Activated CD4-positive, CD25-positive, alpha-beta regulatory T cell treated with anti-CD3 and anti-CD28 coated beads, Interleukin-2, amount 50 U/mL, for 72 hours (primary cell): ENCODE results near the gene DOCK6.

Experiments
- DNase-seq: peaks from one replicate; pipeline ENCODE4 v3.0.0; 2021

Gene DOCK6

DNA sequence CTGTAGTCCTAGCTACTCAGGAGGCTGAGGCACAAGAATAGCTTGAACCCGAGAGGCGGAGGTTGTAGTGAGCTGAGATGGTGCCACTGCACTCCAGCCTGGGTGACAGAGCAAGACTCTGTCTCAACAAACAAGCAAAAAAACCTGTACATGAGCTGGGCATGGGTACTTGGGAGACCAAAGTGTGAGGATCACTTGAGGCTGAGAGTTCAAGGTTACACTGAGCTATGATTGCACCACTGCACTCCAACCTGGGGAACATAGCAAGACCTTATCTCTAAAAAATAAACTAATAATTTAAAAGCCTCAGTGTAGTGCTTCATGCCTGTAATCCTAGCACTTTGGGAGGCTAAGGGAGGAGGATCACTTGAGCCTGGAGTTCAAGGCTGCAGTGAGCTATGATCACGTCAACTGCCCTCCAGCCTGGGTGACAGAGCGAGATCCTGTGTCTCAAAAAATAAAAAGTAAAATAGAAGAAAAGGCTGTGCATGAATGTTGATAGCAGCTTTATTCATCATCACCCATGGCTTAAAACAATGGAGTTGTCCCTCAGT is 12.3 kb upstream of the DOCK6 start:
- no peak for DNase-seq

GRCh38 chr19:11273989-11274388 is 11.7 kb upstream of the DOCK6 start:
- no peak for DNase-seq

DNA sequence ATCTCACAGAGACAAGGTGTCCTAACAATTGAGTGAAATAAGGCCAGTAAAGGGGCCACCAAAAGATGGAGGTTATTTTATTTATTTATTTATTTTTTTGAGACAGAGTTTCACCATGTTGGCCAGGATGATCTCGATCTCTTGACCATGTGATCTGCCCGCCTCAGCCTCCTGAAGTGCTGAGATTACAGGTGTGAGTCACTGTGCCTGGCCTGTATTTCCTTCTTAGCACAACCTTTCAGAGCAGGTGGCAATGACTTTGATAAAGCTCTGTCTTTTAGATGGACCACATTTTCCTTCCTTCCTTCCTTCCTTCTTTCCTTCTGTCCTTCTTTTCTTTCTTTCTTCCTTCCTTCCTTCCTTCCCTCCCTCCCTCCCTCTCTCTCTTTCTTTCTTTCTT is 11.0 kb upstream of the DOCK6 start:
- DNase-seq: no peak

DNA sequence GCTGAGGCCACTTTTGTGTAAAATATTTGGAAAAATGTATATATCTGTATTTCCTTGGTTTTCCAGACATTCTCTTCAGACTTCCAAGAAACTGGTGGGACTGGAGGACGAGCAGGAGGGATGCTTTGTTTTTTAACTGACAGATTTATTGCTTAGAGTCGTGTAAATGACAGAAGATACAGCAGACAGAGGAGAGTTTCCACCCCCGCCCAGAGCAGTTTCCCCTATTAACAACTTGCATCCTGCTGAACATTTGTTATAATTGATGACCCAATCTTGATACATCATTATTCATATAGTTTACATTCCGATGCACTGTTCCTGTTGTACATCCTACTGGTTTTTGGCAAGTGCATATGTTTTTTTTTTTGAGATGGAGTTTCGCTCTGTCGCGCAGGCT is 7.1 kb upstream of the DOCK6 start:
- DNase-seq: no peak

DNA sequence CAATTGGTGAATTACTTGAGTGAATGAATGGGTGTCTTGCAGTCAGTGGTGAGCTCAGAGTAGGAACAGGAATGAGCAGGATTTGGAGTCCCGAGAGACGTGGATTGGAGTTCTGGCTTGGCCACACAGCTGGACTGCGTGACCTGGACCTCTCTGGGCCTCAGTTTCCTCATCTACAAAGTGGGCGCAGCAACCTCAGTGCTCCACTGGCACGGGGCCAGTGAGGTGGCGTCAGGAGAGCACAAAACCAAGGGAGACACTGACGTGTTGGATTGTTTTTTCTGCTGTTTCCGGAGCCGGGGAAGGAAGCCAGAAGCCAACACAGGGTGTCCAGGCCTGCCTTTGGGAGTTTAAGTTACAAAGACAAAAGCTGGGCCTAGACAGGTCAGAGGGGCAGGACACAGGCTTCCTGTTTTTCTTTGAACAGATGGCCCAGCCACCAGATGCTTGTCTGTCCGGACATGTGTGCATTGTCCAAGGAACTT is 6.5 kb upstream of the DOCK6 start:
- DNase-seq: no peak

- no peak for DNase-seq
Observed at GRCh38 chr19:11267316-11268085, 5.2 kb upstream of the DOCK6 start.

GRCh38 chr19:11265785-11266236 is 3.5 kb upstream of the DOCK6 start:
- no peak for DNase-seq

DNA sequence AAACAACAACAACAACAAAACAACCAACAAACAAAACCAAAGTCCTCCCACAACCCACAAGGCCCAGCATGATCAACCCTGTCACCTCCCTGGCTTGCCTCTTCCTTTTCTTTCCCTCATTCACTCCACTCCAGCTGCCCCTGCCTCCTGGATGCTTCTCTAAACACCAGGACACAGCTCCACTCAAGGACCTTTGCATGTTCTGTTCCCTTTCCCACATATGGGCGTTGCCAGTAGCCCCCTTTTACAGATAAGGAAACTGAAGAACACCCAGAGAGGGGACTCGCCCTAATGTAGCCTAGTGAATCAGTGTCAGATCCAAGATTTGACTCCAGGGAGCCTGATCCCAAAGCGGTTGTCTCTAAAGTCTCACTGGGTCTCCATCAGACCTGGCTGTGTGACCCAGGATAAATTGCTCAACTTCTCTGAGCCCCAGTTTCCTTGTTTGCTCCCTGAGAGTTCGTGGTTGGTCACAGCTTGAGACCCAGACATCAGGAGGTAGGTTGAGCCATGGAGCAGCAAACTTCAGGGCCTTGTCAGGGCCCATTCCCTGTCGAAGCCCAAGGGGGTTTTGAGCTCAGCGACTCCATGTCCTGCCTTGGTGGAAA is 3.0 kb upstream of the DOCK6 start:
- no peak for DNase-seq

GRCh38 chr19:11264452-11265176 is 2.3 kb upstream of the DOCK6 start:
- DNase-seq: no peak

- DNase-seq: no peak
Observed at GRCh38 chr19:11263726-11264125, 1.4 kb upstream of the DOCK6 start.

DNA sequence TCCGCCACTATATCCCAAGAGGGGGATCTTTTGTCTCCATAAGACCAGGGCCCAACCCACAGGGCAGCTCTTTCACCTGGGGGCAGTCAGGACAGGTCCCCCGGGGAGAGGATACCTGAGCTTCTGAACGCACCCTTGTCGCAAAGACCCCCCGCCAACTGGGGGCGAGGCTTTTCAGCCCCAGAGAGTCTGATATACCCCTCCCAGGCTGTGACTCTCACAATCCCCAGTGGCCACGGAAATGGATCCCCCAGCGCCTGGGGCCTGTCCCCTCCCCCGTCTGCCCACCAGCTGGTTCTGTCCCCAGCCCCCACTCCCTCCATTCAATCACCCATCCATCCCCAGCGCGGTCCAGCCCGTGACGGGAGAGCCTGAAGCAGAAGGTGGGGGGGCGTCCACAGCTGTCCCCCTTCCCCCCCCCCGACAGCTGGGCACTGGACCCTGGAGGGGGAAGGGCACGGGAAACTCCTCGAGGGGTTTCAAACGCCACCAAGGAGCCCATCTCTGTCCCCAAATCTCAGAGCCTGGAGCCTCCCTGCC is 823 bp downstream of the DOCK6 start:
- no peak for DNase-seq

GRCh38 chr19:11260996-11261395 is 1.3 kb downstream of the DOCK6 start:
- DNase-seq: no peak

DNA sequence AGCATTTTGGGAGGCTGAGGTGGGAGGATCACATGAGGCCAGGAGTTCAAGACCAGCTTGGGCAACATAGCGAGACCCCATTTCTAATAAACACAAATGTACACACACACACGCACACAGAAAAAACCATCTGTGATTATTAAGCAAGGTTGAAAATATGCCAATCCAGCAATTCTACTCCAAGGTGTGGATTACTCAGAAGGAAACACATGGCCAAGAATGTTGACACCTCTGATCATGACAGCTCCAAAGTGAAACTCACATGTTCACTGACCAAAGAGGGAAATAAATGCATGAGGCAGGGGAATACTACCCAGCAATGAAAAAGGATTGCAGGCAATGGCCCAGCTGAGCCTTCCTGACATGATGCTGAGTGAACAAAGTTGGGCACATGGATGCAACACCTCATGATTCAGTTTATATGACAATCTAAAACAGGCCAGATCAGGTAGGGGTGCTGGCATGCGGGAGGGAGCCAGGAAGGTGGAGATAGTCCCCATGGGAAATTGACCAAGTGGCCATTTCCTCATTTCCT is 4.4 kb downstream of the DOCK6 start:
- DNase-seq: no peak

GRCh38 chr19:11256189-11256588 is 6.1 kb downstream of the DOCK6 start:
- DNase-seq: no peak

GRCh38 chr19:11254666-11255065 is 7.7 kb downstream of the DOCK6 start:
- no peak for DNase-seq

DNA sequence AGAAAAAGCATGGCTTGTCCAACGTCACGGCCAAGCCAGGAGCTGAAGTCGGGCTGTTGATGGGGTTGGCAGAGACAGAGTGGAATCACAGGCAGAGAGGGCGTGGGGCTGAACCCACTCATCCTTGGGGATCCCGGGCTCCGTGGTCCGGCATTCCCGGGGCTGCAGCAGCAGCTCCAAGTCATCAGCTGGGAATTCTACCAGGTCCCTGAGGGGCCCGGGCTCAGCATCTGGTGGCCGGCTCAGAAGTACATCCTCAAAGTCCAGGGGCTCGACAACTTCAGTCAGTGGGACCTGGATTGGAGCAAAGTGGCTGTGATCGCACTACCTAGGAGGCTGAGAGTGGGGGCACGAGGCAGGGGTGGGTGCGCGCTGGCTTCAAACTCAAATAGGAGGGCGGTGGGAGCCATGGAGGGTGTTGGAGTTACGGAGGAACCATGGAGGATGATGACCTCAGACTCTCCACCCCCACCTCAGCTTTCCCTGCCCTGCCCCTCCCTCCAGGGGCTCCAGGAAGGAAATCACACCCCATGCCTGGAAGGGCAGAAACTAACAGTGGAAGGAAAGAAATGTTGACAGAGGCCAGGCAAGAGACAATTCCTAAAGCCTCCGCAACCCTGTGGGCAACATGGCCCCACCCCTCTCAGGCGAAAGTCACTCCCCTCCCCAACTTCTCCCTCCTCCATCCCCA is 9.5 kb downstream of the DOCK6 start:
- DNase-seq: no peak

- DNase-seq: no peak
Observed at GRCh38 chr19:11251650-11252314, 10.5 kb downstream of the DOCK6 start.

- DNase-seq: no peak
Observed at GRCh38 chr19:11251217-11251616, 11.1 kb downstream of the DOCK6 start.

GRCh38 chr19:11248852-11249251 is 13.5 kb downstream of the DOCK6 start:
- no peak for DNase-seq

- DNase-seq: no peak
Observed at GRCh38 chr19:11247934-11248333, 14.4 kb downstream of the DOCK6 start.

- no peak for DNase-seq
Observed at GRCh38 chr19:11247391-11247790, 14.9 kb downstream of the DOCK6 start.

GRCh38 chr19:11246941-11247340 is 15.4 kb downstream of the DOCK6 start:
- no peak for DNase-seq
